Rectal smooth muscle tissue (tissue), 1 donor: ENCODE data around the gene MISP3.
A peak's percentile ranks its signal among the peaks of the same experiment; 100 is the strongest.

Source experiments
- H3K27ac ChIP-seq: one replicate; pipeline ENCODE4 v1.7.0; 2013; ENCODE audit warnings: low read depth, low read length, inconsistent platforms
- H3K27me3 ChIP-seq: one replicate; pipeline ENCODE4 v1.7.0; 2013; ENCODE audit warnings: low read length; ENCODE audit not compliant: control insufficient read depth, insufficient read depth
- H3K36me3 ChIP-seq: one replicate; pipeline ENCODE4 v1.7.0; 2013; ENCODE audit warnings: low read length; ENCODE audit not compliant: control insufficient read depth, insufficient read depth
- H3K4me1 ChIP-seq: one replicate; pipeline ENCODE4 v1.7.0; 2013; ENCODE audit warnings: low read length; ENCODE audit not compliant: control insufficient read depth, insufficient read depth
- H3K4me3 ChIP-seq: one replicate; pipeline ENCODE4 v1.7.0; 2013; ENCODE audit warnings: low read length
- H3K9ac ChIP-seq: one replicate; pipeline ENCODE4 v1.7.0; 2013; ENCODE audit warnings: low read length

Gene MISP3

GRCh38 chr19:14115756-14116155 lies 43.2 kb downstream of the MISP3 start:
- H3K4me3 ChIP-seq: no peak overlapping the region
- peaks cover 33% of the 10 kb centered on the region for H3K4me1 ChIP-seq
- H3K36me3 ChIP-seq: no peaks in the 10 kb centered on the region
- H3K9ac ChIP-seq: no peak overlapping the region
- no peaks in the 10 kb centered on the region for H3K27me3 ChIP-seq
- H3K27ac ChIP-seq: no peak overlapping the region

- no peaks in the 10 kb centered on the region for H3K36me3 ChIP-seq
- H3K27me3 ChIP-seq: no peaks in the 10 kb centered on the region
- peak overlapping the region; percentile 13 for H3K9ac ChIP-seq
- peak overlapping the region; percentile 74 for H3K4me3 ChIP-seq
- H3K4me1 ChIP-seq: peaks cover 33% of the 10 kb centered on the region
- H3K27ac ChIP-seq: peak overlapping the region; percentile 28
Measured at GRCh38 chr19:14116525-14116917, 43.9 kb downstream of the MISP3 start.

GRCh38 chr19:14116918-14117578 lies 44.5 kb downstream of the MISP3 start:
- peaks cover 33% of the 10 kb centered on the region for H3K4me1 ChIP-seq

GRCh38 chr19:14117668-14118164 lies 45.1 kb downstream of the MISP3 start, which contains the start of gene PRKACA:
PRKACA (minus strand) TSS chr19:14117762; CDS start chr19:14117547, 215 bp downstream.
- H3K4me1 ChIP-seq: peaks cover 30% of the 10 kb centered on the region

More at GRCh38 chr19:14116918-14117578, 44.5 kb downstream of the MISP3 start:
- no peaks in the 10 kb centered on the region for H3K36me3 ChIP-seq
- H3K27ac ChIP-seq: peak overlapping the region; percentile 63
- H3K9ac ChIP-seq: peak overlapping the region; percentile 13
- no peaks in the 10 kb centered on the region for H3K27me3 ChIP-seq
- H3K4me3 ChIP-seq: peak overlapping the region; percentile 74

GRCh38 chr19:14118165-14119051 lies 45.8 kb downstream of the MISP3 start:
- H3K36me3 ChIP-seq: no peaks in the 10 kb centered on the region
- peak overlapping the region; percentile 72 for H3K4me3 ChIP-seq
- peak overlapping the region; percentile 95 for H3K27ac ChIP-seq
- peak overlapping the region; percentile 86 for H3K9ac ChIP-seq
- H3K27me3 ChIP-seq: no peaks in the 10 kb centered on the region
- H3K4me1 ChIP-seq: peaks cover 23% of the 10 kb centered on the region

More at GRCh38 chr19:14117668-14118164, 45.1 kb downstream of the MISP3 start, which contains the start of gene PRKACA:
- Histone ChIP-seq H3K27ac (peak within 1 kb of the TSS; percentile 95), H3K4me3 (peak within 1 kb of the TSS; percentile 74), H3K9ac (peak within 1 kb of the TSS; percentile 86), H3K36me3 (no peaks in the 10 kb centered on the region), H3K27me3 (no peaks in the 10 kb centered on the region)

GRCh38 chr19:14119146-14119545 lies 46.6 kb downstream of the MISP3 start:
- H3K36me3 ChIP-seq: no peaks in the 10 kb centered on the region
- peaks cover 19% of the 10 kb centered on the region for H3K4me1 ChIP-seq
- peak overlapping the region; percentile 95 for H3K27ac ChIP-seq
- H3K4me3 ChIP-seq: no peak overlapping the region
- no peaks in the 10 kb centered on the region for H3K27me3 ChIP-seq
- H3K9ac ChIP-seq: peak overlapping the region; percentile 86

GRCh38 chr19:14119644-14120496 lies 47.3 kb downstream of the MISP3 start:
- H3K27me3 ChIP-seq: no peaks in the 10 kb centered on the region
- peak overlapping the region; percentile 54 for H3K27ac ChIP-seq
- peaks cover 19% of the 10 kb centered on the region for H3K4me1 ChIP-seq
- no peak overlapping the region for H3K4me3 ChIP-seq
- H3K36me3 ChIP-seq: no peaks in the 10 kb centered on the region
- peak overlapping the region; percentile 7 for H3K9ac ChIP-seq

- Histone ChIP-seq H3K9ac (no peak overlapping the region), H3K4me1 (peaks cover 19% of the 10 kb centered on the region), H3K36me3 (no peaks in the 10 kb centered on the region), H3K27me3 (no peaks in the 10 kb centered on the region), H3K4me3 (no peak overlapping the region), H3K27ac (no peak overlapping the region)
Measured at GRCh38 chr19:14120497-14120780, 47.9 kb downstream of the MISP3 start.

GRCh38 chr19:14122924-14123323 lies 50.3 kb downstream of the MISP3 start:
- Histone ChIP-seq H3K4me3 (no peak overlapping the region), H3K27me3 (no peaks in the 10 kb centered on the region), H3K36me3 (no peaks in the 10 kb centered on the region), H3K27ac (no peak overlapping the region), H3K4me1 (peaks cover 11% of the 10 kb centered on the region), H3K9ac (no peak overlapping the region)
